ENCODE measurements around the gene TMBIM4. TPM values are rescaled to one million over a fixed set of nuclear protein-coding genes. Genes with fewer than 3 reads are reported as not detected.

TMBIM4 gene
- total and polyA plus RNA-seq, 10 of the 15 experiments (the other 5 are each of a cell fraction or from before 2014, with no cell fraction given), result 38.8 to 341 (median 82.8) TPM

DNA sequence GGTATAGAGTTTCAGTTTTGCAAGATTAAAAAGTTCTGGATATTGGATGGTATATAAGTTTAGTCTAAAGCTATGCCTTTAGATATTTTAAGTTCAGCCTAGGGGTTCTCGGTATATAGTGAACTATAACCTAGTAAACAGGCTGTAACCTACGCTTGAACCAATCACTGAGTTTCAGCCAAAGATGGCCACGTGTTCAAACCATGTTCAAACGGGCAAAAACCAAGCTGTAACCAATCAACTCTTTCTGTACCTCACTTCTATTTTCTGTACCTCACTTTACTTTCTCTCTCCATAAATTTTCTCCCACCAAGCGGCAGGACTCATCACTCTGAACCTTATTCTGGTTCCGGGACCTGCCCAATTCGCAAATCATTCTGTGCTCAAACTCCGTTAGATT lies 1.4 kb downstream of the TMBIM4 start:
- peak overlapping the region; percentile 99 for H3K27ac ChIP-seq (ENCODE audit: control insufficient read depth, insufficient read depth)
- H3K4me2 ChIP-seq (ENCODE audit: control insufficient read depth, insufficient read depth), result peak overlapping the region; percentile 81
- peaks cover 47% of the 10 kb centered on the region for H3K79me2 ChIP-seq (ENCODE audit: control insufficient read depth, insufficient read depth, low read length)
- peak overlapping the region; percentile 62 for H3K4me3 ChIP-seq
- in situ Hi-C loops (cut with MboI) (loop anchor here (5.0 kb wide), 1 partner anchor 134 kb away; the partner anchor contains the start of gene HELB), intact Hi-C loops (cut with micrococcal nuclease; ENCODE audit: unreplicated experiment) (loop anchor here (2.0 to 10.0 kb wide), 3 partner anchors 22 to 1764 kb away; partner anchors contain the start of genes HELB and XPOT)
- H3K36me3 ChIP-seq (ENCODE audit: control insufficient read depth in 2 of 2, insufficient read depth in 2 of 2, low read length in 1 of 2), result peaks cover 0 to 6% of the 10 kb centered on the region in 2 experiments; a peak in 1 of 4 replicates
- ATAC-seq (peak; percentile 13; the same call in 1 of the 3 replicates), DNase-seq (ENCODE audit: low read depth, low spot score) (no peak), FAIRE-seq (no peak)
- ChIA-PET POLR2A (interaction anchor here (1.1 to 2.6 kb wide), 6 partner anchors 9 to 134 kb away, joined by 3 to 12 read pairs (median 5); partner anchors contain the start of genes HELB and LLPH), SMC1A (ENCODE audit: uncharacterized antibody, unreplicated experiment) (interaction anchor here (0.9 to 2.5 kb wide), 18 partner anchors 8 to 137 kb away, joined by 3 to 21 read pairs (median 6); partner anchors contain the start of genes HELB, IRAK3 and LLPH), CTCF (interaction anchor here (0.7 to 2.6 kb wide), 15 partner anchors 8 to 240 kb away, joined by 3 to 20 read pairs (median 4); partner anchors contain the start of genes IRAK3 and LLPH), RAD21 (ENCODE audit: unreplicated experiment) (interaction anchor here (0.9 to 2.8 kb wide), 11 partner anchors 17 to 135 kb away, joined by 3 to 20 read pairs (median 5); partner anchors contain the start of genes HELB and LLPH)
- H4K20me1 ChIP-seq (ENCODE audit: control insufficient read depth, insufficient read depth), result no peaks in the 10 kb centered on the region
- H3K9ac ChIP-seq (ENCODE audit: control insufficient read depth, insufficient read depth, low read length), result peak overlapping the region; percentile 94
- BruUV-seq (replicated peaks), result no TSS peak
- no peaks in the 10 kb centered on the region for H3K27me3 ChIP-seq (replicated peaks in 1 of 2; ENCODE audit: control insufficient read depth in 2 of 2, insufficient read depth in 2 of 2, low read length in 1 of 2)
- 88% methylated on average over 8 of the region's 8 CpGs for WGBS (ENCODE audit: insufficient coverage, insufficient replicate concordance, low lambda C conversion rate, missing lambda C conversion rate)
- no peaks in the 10 kb centered on the region for H3K4me1 ChIP-seq (ENCODE audit: control insufficient read depth, insufficient read depth, low read length)
- H2AFZ ChIP-seq (ENCODE audit: control insufficient read depth, low read depth, low read length), result no peak overlapping the region; the same call in 1 of the 2 replicates
- peaks cover 22% of the 10 kb centered on the region for H3K9me3 ChIP-seq (replicated peaks; ENCODE audit: control insufficient read depth, insufficient read depth, low read length)
- TF ChIP-seq NFYB (IDR thresholded peaks at IDR 0.05; ENCODE audit: insufficient read depth, low read depth, low read length) (peak; percentile 77), FOXM1 (IDR thresholded peaks at IDR 0.05; ENCODE audit: low read depth, low read length) (no peak), PAX8 (IDR thresholded peaks at IDR 0.05) (no peak), CHD4 (IDR thresholded peaks at IDR 0.05) (no peak), ZNF274 (IDR thresholded peaks at IDR 0.05; ENCODE audit: insufficient read depth, insufficient read length) (no peak), RAD51 (IDR thresholded peaks at IDR 0.05) (peak; percentile 69), YY1 (IDR thresholded peaks at IDR 0.05; ENCODE audit: low read depth, low read length) (0 out of 2 replicates have a peak, but pooled peaks have one; percentile 26), KLF5 (IDR thresholded peaks at IDR 0.05; ENCODE audit: partially characterized antibody) (no peak)
- TF ChIP-seq, protein P1, sequence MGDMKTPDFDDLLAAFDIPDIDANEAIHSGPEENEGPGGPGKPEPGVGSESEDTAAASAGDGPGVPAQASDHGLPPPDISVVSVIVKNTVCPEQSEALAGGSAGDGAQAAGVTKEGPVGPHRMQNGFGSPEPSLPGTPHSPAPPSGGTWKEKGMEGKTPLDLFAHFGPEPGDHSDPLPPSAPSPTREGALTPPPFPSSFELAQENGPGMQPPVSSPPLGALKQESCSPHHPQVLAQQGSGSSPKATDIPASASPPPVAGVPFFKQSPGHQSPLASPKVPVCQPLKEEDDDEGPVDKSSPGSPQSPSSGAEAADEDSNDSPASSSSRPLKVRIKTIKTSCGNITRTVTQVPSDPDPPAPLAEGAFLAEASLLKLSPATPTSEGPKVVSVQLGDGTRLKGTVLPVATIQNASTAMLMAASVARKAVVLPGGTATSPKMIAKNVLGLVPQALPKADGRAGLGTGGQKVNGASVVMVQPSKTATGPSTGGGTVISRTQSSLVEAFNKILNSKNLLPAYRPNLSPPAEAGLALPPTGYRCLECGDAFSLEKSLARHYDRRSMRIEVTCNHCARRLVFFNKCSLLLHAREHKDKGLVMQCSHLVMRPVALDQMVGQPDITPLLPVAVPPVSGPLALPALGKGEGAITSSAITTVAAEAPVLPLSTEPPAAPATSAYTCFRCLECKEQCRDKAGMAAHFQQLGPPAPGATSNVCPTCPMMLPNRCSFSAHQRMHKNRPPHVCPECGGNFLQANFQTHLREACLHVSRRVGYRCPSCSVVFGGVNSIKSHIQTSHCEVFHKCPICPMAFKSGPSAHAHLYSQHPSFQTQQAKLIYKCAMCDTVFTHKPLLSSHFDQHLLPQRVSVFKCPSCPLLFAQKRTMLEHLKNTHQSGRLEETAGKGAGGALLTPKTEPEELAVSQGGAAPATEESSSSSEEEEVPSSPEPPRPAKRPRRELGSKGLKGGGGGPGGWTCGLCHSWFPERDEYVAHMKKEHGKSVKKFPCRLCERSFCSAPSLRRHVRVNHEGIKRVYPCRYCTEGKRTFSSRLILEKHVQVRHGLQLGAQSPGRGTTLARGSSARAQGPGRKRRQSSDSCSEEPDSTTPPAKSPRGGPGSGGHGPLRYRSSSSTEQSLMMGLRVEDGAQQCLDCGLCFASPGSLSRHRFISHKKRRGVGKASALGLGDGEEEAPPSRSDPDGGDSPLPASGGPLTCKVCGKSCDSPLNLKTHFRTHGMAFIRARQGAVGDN (IDR thresholded peaks at IDR 0.05), result no peak
- TF ChIP-seq, protein P2, sequence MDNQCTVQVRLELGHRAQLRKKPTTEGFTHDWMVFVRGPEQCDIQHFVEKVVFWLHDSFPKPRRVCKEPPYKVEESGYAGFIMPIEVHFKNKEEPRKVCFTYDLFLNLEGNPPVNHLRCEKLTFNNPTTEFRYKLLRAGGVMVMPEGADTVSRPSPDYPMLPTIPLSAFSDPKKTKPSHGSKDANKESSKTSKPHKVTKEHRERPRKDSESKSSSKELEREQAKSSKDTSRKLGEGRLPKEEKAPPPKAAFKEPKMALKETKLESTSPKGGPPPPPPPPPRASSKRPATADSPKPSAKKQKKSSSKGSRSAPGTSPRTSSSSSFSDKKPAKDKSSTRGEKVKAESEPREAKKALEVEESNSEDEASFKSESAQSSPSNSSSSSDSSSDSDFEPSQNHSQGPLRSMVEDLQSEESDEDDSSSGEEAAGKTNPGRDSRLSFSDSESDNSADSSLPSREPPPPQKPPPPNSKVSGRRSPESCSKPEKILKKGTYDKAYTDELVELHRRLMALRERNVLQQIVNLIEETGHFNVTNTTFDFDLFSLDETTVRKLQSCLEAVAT (IDR thresholded peaks at IDR 0.05), result peak; percentile 70
- TF ChIP-seq, protein P3, sequence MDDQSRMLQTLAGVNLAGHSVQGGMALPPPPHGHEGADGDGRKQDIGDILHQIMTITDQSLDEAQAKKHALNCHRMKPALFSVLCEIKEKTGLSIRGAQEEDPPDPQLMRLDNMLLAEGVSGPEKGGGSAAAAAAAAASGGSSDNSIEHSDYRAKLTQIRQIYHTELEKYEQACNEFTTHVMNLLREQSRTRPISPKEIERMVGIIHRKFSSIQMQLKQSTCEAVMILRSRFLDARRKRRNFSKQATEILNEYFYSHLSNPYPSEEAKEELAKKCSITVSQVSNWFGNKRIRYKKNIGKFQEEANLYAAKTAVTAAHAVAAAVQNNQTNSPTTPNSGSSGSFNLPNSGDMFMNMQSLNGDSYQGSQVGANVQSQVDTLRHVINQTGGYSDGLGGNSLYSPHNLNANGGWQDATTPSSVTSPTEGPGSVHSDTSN (IDR thresholded peaks at IDR 0.05; ENCODE audit: insufficient replicate concordance, low read depth, low read length), result no peak
- TF ChIP-seq, protein P4, sequence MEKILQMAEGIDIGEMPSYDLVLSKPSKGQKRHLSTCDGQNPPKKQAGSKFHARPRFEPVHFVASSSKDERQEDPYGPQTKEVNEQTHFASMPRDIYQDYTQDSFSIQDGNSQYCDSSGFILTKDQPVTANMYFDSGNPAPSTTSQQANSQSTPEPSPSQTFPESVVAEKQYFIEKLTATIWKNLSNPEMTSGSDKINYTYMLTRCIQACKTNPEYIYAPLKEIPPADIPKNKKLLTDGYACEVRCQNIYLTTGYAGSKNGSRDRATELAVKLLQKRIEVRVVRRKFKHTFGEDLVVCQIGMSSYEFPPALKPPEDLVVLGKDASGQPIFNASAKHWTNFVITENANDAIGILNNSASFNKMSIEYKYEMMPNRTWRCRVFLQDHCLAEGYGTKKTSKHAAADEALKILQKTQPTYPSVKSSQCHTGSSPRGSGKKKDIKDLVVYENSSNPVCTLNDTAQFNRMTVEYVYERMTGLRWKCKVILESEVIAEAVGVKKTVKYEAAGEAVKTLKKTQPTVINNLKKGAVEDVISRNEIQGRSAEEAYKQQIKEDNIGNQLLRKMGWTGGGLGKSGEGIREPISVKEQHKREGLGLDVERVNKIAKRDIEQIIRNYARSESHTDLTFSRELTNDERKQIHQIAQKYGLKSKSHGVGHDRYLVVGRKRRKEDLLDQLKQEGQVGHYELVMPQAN (conservative IDR thresholded peaks at IDR 0.05), result no peak

Data from GM12878 (cell line).